Tibial artery (tissue), 4 donors: ENCODE measurements around the gene TRAF4.

Experiments used
- DNase-seq, 2 donors: peaks; one replicate each; pipeline ENCODE4 v3.0.0-alpha.2; 2019
- H3K27ac ChIP-seq, 2 donors: fragments of 200-600 bp; sonication (generic) in 1 of 2; 1 replicate in 1 of 2; 2 replicates in 1 of 2; pipeline ENCODE4 v1.5.1; 2018 to 2019; ENCODE audit warnings: mild to moderate bottlenecking in 1 of 2
- H3K27me3 ChIP-seq, 2 donors: fragments of 200-600 bp; sonication (generic) in 1 of 2; one replicate each; pipeline versions ENCODE4 v1.5.1 to v1.6.0; 2016 to 2019
- H3K36me3 ChIP-seq, 3 donors: fragments of 200-600 bp; sonication (generic) in 2 of 3; one replicate each; pipeline ENCODE4 v1.5.1; 2016 to 2019; ENCODE audit warnings: mild to moderate bottlenecking in 2 of 3
- H3K4me1 ChIP-seq, 4 donors: fragments of 200-600 bp; sonication (generic) in 2 of 4; 1 replicate in 3 of 4; 2 replicates in 1 of 4; pipeline ENCODE4 v1.5.1; 2016 to 2019
- H3K4me3 ChIP-seq, 2 donors: fragments of 200-600 bp; sonication (generic) in 1 of 2; 1 replicate in 1 of 2; 2 replicates in 1 of 2; pipeline ENCODE4 v1.5.1; 2018 to 2019; ENCODE audit warnings: mild to moderate bottlenecking in 2 of 2
- H3K9me3 ChIP-seq, 3 donors: fragments of 200-600 bp; sonication (generic) in 1 of 3; one replicate each; pipeline ENCODE4 v1.5.1; 2016 to 2019
- intact Hi-C: fragments of 100-400 bp; cut with DNase I; formaldehyde crosslinking; loops from one replicate; pipeline ENCODE4 v1.15.0; 2023; ENCODE audit warnings: low total_unique reads
- TF ChIP-seq, protein P1 (sequence below), 2 experiments: fragments of 200-600 bp in 1 of 2; fragments of 450-650 bp in 1 of 2; IDR thresholded peaks; one replicate each; pipeline ENCODE4 v1.5.1; 2017 to 2019; ENCODE audit warnings: antibody characterized with exemption in 2 of 2, mild to moderate bottlenecking in 1 of 2, moderate library complexity in 1 of 2

The TRAF4 gene

DNA sequence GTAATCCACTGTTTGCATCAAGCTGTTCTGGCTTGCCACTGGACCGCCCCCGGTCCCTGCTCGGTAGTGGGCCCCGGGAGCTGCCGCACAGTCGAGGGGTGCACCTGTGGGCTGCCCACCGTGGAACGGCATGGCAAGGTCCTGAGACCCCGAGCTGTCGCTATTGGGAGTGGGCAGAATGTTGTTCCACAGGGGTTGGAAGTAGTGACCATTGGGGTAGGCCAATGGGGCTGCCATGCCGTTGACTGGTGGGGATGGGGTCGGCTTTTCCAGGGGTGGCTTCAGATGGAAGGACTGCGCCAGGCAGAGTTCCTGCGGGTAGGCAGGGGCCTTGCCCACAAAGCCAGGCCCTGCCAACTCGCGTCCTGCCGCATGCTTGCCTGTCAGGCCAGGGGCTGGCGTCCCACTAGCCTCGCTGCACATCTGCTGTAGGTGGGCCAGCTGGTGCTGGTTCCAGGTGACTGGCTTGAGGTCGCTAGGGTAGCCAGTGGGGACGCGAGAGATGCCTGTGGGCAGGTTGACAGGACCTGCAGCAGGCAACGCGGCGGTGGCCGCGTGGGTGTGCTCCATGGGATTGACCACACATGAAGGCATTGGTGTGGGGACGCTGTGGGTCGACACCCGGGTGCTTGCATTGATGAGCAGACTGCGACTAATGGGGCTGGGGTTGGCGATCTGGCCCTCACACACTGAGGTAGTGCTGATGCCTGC is 14.8 kb downstream of the TRAF4 start:
- intact Hi-C loops: no loop called here
- H3K4me1 ChIP-seq: peaks cover 0 to 11% (median 0%) of the 10 kb centered on the region in 4 donors
- no peaks in the 10 kb centered on the region for H3K9me3 ChIP-seq
- H3K4me3 ChIP-seq: no peak overlapping the region
- no peak overlapping the region for H3K27ac ChIP-seq
- H3K36me3 ChIP-seq: peaks cover 17 to 40% (median 34%) of the 10 kb centered on the region in 3 donors
- TF ChIP-seq, protein P1, sequence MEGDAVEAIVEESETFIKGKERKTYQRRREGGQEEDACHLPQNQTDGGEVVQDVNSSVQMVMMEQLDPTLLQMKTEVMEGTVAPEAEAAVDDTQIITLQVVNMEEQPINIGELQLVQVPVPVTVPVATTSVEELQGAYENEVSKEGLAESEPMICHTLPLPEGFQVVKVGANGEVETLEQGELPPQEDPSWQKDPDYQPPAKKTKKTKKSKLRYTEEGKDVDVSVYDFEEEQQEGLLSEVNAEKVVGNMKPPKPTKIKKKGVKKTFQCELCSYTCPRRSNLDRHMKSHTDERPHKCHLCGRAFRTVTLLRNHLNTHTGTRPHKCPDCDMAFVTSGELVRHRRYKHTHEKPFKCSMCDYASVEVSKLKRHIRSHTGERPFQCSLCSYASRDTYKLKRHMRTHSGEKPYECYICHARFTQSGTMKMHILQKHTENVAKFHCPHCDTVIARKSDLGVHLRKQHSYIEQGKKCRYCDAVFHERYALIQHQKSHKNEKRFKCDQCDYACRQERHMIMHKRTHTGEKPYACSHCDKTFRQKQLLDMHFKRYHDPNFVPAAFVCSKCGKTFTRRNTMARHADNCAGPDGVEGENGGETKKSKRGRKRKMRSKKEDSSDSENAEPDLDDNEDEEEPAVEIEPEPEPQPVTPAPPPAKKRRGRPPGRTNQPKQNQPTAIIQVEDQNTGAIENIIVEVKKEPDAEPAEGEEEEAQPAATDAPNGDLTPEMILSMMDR (IDR thresholded peaks at IDR 0.05): no peak
- DNase-seq: peak in 1 of 2 donors; percentile 66
- H3K27me3 ChIP-seq: no peaks in the 10 kb centered on the region

DNA sequence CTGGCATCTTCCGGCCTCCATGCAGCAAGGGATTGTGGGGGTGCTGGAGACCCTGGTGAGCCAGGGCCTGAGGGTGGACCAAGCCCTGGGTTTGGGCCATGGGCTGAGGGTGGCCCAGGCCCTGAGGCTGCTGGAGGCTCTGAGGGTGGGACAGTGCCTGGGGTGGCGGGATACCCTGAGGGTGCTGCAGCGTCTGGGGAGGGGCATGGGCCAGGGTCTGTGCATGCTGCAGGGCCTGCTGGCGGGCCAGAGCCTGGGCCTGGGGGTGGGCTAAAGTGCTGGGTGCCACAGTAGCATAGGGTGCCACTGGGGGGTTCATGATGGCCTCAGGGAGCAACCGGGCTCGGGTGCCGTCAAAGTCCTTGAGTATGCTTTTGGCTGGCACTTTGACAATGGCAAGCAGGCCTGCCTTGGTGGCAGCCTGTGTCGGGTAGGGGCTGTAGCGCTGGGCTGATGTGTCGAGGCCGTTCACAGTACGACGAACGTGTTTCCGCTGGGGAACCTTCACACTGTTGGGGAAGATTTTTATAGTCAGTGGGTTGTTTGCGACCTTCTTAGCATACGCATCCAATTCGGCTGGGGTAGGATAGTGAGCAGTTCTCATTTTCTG is 15.6 kb downstream of the TRAF4 start:
- TF ChIP-seq, protein P1 (IDR thresholded peaks at IDR 0.05): no peak
- no peak overlapping the region for H3K4me3 ChIP-seq
- peak in 1 of 2 donors; percentile 56 for DNase-seq
- peaks cover 0 to 11% (median 0%) of the 10 kb centered on the region in 4 donors for H3K4me1 ChIP-seq
- intact Hi-C loops: no loop called here
- no peak overlapping the region for H3K27ac ChIP-seq
- no peaks in the 10 kb centered on the region for H3K27me3 ChIP-seq
- H3K36me3 ChIP-seq: peaks cover 17 to 42% (median 36%) of the 10 kb centered on the region in 3 donors
- no peaks in the 10 kb centered on the region for H3K9me3 ChIP-seq

DNA sequence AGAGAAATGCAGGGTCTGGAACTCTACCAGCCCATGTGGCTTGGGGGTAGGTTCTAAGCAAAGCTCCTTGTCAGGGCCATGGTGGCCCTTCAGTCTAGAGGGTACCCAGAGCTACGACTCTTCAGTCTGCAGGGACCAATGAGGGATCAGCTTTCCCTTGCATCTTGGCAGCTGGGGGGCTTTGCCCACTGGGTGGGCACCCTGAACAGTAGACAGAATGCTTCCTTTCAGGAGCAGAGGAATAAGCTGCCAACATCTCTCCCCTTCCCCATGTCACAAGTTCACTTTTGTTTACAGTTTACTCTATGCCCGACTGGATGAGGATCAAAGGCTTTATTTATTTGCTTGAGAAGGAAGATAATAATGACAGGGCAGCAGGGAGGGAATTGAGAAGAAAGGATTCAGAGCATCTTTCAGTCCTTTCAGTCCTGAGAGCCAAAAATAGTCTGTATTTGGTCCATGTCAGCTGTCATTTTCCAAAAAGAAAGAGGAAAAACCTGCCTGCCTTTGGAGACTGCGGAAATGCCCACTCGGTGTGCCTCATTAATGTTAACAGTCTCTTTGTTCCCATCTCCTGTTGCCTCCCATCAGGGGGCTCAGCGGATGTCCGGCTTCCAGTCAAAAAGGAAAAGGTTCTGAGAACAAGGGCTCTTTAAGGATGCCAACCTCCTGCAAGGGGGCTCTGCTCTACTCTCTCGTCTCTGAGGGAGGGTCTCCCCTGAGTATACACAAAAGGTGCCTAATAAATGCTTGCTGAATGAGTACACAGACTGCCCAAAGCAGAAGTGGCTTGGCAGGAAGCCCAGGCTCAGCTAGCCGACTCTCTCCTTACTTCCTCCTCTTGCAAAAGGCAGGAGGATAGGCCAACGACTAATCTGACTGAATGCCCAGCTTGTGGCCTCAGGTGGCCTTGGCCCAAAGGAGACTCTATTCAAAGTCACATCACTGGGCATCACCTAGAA is 17.1 kb downstream of the TRAF4 start:
- peaks cover 23 to 55% (median 42%) of the 10 kb centered on the region in 3 donors for H3K36me3 ChIP-seq
- no peak overlapping the region for H3K4me3 ChIP-seq
- no peak overlapping the region for H3K27ac ChIP-seq
- H3K27me3 ChIP-seq: no peaks in the 10 kb centered on the region
- peaks cover 0 to 11% (median 0%) of the 10 kb centered on the region in 4 donors for H3K4me1 ChIP-seq
- intact Hi-C loops: loop anchor here (5.0 to 10.0 kb wide), 2 partner anchors 84 to 156 kb away; partner anchors contain the start of gene FAM222B
- H3K9me3 ChIP-seq: no peaks in the 10 kb centered on the region
- peak in 1 of 2 donors; percentile 72 for DNase-seq
- TF ChIP-seq, protein P1 (IDR thresholded peaks at IDR 0.05): no peak

DNA sequence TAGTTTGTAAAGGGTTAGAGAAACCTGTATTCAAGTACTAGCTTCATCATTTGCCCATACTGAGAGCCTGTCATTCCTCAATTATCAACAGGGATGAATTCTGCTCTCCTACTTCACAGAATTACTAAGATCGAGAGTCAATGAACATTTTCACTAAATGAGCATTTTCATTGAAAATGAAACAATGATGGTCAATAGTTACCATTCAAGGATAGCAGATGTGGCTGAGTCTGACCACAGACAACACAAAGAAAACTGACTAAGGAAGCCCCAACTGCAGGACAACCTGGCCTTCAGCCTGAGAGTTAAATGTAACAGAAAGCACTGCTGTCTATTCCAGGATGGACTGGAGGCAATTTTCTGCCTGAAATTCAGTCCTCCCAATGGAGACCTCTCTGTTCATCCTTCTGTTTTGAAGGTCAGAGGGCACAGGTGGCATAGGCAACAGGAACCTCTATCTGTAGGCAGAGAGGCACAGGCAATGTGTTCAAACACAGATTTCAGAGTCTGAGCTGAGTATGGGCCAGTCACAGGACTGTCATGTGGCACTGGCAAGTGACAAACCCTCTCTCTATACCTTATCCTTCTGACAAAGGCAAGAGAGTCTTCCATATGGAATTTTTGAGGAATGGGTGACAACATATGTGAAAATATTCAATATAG is 19.5 kb downstream of the TRAF4 start:
- Histone ChIP-seq H3K27ac (no peak overlapping the region), H3K9me3 (no peaks in the 10 kb centered on the region), H3K4me3 (no peak overlapping the region), H3K27me3 (no peaks in the 10 kb centered on the region), H3K36me3 (peaks cover 22 to 51% (median 46%) of the 10 kb centered on the region in 3 donors), H3K4me1 (peaks cover 0 to 11% (median 0%) of the 10 kb centered on the region in 4 donors)
- intact Hi-C loops: loop anchor here (5.0 to 10.0 kb wide), 2 partner anchors 82 to 154 kb away; partner anchors contain the start of gene FAM222B
- DNase-seq: peak in 1 of 2 donors; percentile 5
- TF ChIP-seq, protein P1 (IDR thresholded peaks at IDR 0.05): no peak
